HG03280 (cell line): ENCODE measurements around the gene PPP2R5A.
"Not testable (repeated sequence)": the region's sequence is repeated elsewhere in the genome, so short reads cannot be mapped to it uniquely, and the experiment has no call there.

ENCODE experiments used
- ATAC-seq: cut with Tn5 transposase; IDR thresholded peaks from one replicate; pipeline ENCODE4 v1.9.1; 2021; ENCODE audit warnings: mild to moderate bottlenecking, moderate library complexity; ENCODE audit not compliant: unreplicated experiment

PPP2R5A gene

DNA sequence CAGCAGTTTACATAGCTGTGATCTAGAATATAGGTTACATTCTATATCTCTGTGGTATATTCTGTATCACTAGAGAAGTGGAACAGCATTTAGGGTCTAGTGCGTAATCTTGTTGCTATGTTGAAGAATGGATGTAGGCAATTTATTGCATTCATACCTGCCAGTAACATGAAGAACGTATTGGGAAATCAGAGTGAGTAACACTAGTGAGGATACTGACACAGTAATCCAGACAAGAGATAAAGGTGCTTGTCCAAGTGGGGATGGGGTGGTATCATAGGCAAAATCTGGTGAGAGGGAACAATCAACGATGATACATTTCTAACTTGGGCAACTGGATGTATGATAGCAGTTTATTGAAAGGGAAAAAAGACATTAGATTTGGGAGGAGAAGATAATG, 9.8 kb downstream of the PPP2R5A start:
- no peak for ATAC-seq

DNA sequence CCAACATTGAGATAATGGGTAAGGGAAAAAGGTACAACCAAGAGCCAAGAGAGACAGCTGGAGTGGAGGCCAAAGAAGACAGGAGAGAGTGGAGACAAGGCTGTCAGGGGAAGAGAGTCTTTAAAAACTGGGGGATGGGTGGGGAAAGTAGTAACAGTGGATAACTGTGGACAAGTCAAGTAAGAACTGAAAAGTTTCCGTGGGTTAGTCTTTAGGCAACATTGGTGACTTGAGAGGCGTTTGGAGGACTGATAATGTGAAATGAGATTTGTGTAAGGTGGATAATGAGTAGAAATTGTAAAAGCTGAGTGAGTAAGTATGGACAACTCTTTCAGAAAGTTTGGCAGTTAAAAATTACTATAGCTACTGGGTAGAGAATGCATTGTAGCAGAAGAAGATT, 10.4 kb downstream of the PPP2R5A start:
- no peak for ATAC-seq

DNA sequence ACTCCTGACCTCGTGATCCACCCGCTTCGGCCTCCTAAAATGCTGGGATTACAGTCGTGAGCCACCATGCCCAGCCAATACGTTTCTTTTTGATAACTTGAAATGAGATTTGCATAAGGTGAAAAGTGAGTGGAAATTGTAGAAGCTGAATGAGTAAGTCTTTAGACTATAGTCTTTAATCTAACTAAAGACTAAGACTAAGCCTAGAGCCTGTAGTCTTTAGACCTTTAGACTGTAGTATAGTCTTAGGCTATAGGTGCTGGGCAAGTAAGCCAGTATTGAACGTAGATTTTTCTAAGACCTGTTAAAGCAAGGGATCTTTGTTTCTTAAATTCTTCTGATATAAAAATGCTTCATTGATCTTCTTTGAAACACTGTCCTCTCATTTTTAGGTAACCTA, 12.1 kb downstream of the PPP2R5A start:
- no peak for ATAC-seq

DNA sequence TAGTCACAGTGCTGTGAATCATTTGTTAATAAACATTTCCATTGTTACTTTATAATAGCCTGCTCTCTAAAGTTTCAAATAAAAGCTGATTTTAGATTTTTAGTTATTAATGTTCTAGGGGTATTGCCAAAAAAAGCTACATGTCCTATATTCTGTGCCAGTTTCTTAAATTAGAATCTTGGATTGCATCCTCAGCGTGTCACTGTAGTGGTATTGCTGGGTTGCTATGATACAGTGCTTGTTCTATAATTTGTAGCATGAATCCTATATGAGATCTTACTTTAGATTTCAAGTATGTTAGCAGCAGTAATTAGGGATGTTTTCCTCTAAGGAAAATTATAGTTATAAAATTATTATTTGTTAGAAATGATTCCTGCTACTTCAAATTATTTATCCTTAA, 16.4 kb downstream of the PPP2R5A start:
- ATAC-seq: no peak

DNA sequence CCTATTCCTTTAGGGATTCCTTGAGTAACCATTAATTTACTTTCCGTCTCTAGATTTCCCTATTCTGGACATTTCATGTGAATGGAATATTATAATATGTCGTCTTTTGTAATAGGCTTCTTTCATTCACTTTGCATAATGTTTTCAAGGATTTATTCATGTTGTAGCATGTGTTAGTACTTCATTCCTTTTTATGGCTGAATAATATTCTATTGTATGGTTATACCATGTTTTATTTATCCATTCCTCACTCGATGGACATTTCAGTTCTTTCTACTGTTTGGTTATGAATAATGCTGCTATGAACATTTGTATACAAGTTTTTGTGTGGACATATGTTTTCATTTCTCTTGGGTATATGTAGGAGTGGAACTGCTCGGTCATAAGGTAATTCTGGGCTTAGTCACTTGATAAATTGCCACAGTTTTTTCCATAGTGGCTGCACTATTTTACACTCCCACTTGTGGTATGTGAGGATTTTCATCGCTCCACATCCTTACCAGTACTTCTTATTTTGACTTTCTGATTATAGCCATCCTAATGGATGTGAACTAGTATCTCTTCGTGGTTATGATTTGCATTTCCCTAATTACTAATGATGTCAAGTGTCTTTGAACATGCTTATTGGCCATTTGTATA, 17.7 kb downstream of the PPP2R5A start:
- no peak for ATAC-seq

DNA sequence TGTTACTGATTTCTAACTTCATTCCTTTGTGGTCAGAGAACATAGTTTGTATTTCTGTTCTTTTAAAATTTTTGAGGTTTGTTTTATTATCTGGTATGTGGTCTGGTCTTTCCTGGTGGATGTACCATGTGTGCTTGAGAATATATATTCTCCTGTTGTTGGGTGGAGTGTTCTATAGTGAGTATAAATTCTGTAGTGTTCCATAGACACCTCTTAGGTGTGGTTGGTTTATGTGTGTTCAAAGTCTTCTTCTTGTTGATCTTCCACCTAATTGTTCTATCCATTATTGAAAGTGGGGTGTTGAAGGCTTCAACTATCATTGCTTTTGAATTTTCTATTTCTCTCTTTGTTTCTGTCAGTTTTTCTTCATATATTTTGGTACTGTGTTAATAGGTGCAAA, 20.1 kb downstream of the PPP2R5A start:
- ATAC-seq: no peak

DNA sequence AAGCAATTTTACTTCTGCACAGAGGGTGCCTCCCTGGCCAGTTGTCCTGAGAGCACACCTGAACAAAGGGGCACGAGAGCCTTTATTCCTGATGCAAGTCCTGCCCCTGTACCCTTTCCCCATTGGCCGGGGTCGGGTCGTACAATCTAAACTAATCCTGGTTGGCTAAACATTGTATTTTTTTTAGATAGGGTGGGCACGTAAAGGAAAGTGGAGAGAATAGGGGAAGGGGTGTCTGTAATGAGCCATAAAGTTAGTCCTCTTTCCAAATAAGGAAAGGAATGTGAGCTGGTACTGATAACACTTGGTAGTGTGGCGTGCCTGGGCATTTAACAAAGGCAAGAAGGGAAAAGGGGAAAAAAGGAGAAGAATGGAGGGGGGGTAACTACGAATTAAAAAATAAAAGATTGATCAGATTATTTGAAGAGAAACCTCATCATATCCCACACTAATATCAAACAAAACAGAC, 20.8 kb downstream of the PPP2R5A start:
- ATAC-seq: not testable (repeated sequence)

DNA sequence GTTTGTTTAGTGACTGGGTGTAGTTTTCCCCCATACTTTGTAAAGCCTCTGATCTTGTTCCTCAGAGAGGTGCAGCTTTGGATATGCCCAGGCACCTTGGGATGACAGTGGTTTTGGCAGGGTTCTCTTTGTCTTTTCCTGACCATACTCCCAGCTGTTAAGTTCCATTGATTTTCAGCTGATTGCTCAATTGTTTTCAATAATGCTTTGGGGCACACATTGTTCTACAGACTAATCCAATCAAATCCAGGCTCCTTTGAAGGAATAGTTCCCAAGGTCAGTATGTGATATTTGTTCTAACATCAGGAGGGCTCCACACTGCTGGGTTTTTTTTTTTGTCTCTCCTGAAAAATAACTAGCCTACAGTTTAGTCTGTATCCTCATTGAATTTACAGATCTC, 24.8 kb downstream of the PPP2R5A start:
- ATAC-seq: no peak

DNA sequence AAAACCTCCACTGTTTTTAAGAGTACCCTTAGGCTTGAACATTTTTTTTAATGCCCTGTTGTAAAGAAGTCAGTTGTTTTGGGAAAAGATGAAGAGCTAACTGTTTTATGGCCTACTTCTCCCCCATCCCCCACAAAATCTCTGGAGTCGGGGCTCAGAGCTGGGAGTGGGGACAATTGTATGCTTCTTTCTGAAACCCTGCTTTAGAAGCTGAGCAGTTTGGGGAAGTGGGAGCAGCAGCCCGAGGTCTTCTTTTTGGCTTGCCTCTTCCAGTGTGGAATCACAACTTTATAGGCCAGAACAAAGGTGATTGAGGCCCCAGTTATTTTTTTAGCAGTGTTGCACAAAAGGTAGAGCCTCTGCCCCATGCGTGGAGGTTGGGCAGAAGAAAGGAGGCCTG, 25.2 kb downstream of the PPP2R5A start:
- no peak for ATAC-seq

DNA sequence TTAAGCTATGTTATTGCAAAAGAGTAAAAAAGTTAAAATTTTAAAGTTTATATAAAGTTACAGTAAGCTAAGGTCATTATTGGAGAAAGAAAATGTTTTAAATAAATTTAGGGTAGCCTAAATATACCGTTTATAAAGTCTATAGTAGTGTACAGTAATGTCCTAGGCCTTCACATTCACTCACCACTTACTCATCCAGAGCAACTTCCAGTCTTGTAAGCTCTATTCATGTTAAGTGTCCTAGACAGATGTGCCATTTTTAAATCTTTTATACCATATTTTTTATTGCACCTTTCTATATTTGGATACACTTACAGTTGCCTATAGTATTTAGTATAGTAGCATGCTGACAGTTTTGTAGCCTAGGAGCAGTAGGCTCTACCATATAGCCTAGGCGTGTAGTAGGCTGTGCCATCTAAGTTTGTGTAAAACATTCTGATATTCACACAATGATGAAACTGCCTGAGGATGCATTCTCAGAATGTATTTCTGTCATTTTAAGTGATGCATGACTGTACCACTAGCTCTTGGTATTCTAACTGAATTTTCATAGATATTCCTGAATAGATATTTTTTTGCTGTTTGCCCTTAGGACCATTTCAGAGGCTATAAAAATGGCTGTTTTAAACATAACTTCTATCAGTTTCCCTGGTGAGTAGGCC, 26.8 kb downstream of the PPP2R5A start:
- ATAC-seq: no peak

DNA sequence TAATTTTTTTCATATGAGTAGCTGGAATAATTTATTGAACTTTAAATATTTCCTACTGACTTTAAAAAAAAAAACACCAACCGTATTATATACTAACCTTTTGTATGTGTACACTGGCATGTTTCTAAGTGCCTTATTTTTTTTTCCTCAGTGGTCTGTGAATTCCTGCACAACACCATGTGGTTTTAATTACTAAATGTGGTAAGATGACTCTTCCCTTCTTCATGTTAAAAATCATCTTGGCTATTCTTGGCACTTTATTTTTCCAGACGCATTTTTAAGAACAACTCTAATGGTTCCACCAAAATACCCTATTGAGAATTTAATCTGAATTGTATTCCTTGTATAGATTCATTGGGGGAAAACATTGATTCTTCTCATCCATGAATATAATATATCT, 28.4 kb downstream of the PPP2R5A start:
- no peak for ATAC-seq

DNA sequence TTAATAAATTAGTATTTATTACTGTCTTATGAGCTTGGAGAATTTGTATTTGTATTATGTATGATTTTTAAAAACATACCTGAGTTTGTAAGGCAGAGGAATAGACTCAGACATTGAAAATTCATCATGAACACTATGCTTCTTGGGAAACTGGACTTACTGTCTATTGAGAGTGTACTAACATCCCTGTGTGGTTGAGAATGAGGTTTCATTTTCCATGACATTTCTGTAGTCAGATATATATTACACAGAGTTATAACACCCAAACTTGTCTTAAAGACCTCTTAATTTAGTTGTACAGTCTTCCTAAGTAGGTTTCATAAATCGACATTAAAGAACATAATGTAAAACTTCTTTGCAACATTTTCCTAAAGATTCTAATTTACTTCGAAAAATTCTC, 30.0 kb downstream of the PPP2R5A start:
- ATAC-seq: no peak

DNA sequence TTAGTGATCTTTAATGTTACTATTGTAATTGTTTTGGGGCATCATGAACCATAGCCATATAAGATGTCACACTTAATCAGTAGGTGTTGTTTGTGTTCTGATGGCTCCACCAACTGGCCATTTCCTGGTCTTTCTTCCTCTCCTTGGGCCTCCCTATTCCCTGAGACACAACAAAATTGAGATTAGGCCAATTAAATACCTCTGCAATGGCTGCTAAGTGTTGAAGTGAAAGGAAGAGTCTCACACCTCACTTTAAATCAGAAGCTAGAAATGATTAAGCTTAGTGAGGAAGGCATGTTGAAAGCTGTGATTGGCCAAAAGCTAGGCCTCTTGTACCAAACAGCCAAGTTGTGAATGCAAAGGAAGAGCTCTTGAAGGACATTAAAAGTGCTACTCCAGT, 30.7 kb downstream of the PPP2R5A start:
- no peak for ATAC-seq

DNA sequence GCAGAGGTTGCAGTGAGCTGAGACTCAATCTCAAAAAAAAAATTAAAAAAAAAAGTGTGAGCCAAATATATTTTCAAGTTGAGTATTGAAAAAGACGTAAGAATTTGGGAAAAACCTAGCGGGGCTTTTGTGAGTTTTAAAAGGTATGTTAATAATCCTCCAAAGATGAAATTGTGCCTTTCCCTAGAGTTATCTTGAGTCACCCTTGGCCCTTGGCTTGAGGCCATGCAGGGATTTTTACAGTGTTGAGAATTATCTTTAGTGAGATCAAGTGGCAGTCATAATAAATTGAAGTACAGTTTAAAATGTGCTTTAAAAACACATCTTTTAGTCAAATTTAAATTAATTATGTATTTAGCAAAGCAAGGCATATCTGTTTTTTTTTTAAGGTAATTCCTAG, 32.7 kb downstream of the PPP2R5A start:
- ATAC-seq: no peak

DNA sequence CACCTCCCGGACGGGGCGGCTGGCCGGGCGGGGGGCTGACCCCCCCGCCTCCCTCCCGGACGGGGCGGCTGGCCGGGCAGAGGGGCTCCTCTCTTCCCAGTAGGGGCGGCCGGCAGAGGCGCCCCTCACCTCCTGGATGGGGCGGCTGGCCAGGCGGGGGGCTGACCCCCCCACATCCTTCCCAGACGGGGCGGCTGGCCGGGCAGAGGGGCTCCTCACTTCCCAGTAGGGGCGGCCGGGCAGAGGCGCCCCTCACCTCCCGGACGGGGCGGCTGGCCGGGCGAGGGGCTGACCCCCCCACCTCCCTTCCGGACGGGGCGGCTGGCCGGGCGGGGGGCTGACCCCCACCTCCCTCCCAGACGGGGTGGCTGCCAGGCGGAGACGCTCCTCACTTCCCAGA, 35.8 kb downstream of the PPP2R5A start:
- ATAC-seq: not testable (repeated sequence)

DNA sequence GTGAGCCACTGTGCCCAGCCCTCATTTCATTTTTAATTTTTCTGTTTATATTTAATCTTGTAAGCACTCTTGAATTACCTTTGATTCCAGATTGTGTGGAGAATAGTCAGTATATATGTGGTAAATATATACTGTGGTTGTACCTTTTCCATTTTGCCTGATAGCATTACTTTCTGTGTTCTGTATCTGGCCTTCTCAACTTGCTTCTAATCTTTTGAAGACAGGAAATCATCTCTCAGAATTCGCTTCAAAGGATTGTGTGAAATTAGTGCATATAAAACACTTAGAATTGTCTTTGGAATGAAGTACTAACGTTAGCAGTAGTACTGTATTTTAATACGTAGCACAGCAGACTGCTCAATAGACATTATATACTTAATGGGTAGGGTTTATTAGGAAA, 37.9 kb downstream of the PPP2R5A start:
- ATAC-seq: no peak

DNA sequence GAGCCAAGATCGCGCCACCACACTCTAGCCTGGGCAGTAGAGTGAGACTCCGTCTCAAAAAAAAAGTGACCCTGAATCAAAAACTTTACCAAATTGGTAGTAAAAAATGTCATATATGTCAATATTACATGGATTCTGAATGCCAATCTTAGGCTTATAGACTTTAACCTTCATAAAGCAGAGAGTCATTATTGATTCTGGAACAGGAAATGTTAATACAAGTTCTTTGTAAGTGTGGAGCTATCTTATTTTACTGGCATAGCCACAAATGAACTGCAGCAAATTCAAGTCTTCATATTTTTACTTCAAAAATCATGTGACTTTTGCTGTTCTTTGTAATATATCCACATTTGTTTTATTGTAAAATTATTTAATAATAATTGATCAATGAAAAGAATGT, 41.3 kb downstream of the PPP2R5A start:
- ATAC-seq: no peak

DNA sequence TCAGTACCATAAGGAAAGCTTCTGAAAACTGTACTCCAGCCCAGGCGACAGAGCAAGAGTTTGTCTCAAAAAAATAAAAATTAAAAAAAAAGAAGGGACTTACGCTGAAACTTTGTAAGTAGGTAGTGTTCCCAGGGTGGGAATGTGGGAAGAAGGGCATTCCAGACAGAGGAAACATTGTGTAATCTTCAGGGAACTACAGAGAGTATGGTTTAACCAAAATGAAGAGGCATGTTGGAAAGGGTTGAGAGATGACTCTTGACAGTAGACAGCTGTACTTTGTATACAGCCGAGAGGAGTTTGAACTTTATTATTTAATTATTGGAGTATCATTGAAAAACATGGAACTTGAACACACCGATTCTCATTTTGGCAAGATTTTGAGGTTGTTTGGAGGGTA, 43.0 kb downstream of the PPP2R5A start:
- ATAC-seq: no peak

DNA sequence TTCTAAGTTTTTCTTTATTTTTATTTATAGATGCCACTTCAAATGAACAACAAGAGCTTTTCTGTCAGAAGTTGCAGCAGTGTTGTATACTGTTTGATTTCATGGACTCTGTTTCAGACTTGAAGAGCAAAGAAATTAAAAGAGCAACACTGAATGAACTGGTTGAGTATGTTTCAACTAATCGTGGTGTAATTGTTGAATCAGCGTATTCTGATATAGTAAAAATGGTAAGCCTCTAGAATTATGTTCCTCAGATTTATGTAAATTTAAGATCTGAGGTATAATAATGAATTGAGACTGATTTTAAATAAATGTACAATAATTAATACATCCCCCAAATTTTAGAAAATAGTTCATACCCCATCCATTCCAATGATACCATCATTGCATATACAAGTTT, 43.9 kb downstream of the PPP2R5A start:
- ATAC-seq: no peak

DNA sequence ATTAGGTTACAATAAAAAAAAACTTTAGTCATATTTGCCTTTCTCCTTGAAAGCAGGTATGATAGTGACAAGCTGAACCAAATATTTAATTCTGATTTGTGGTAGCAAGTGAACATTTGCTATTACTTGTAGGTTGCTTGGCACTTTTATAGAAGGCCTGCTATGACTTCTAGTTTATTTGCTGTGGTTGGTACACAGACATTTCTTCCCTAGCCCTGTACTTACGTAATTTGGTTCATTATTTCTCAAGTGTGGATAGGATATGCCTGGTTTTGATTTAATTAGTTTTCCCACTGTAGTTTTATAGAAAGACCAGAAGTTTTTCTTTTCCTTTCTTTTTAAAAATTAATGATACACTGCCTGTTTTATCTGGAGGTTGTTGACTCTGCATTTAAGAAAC, 55.9 kb downstream of the PPP2R5A start:
- ATAC-seq: no peak

DNA sequence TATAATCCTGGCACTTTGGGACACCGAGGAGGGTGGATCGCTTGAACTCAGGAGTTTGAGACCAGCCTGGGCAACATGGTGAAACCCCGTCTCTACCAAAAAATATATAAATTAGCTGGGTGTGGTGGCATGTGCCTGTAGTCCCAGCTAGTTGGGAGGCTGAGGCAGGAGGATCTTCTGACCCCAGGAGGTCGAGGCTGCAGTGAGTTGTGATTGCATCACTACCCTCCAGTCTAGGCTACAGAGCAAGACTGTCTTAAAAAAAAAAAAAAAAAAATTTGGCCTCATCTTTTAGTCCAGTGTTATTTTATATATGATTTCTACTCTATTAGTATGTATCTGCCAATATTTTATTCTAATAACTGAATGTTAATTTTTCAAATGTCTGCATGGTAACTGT, 59.7 kb downstream of the PPP2R5A start:
- no peak for ATAC-seq

DNA sequence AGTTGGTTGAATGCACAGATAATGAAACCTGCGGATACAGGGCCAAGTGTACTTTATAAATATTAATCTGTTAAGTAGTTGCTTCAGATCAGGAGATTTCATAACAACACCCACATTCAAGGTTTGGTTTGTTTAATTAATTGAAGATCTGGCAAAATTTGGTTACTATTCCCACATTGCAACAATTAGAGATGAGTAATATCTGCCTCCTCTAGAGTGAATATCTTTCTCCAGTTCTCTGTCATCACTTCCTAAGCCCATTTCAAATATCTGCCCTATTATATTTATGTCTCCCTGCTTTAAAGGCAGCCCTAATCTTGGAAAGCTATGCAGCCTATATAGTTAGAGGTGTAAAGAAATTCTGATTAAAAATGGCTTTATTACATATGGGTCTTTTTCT, 61.4 kb downstream of the PPP2R5A start:
- no peak for ATAC-seq
